22Rv1 (cell line): ENCODE results near the gene SPACA9.

ENCODE experiments used
- H3K27ac ChIP-seq: fragments of 450-650 bp; 2 replicates; pipeline ENCODE4 v1.5.1; 2017
- ZFX ChIP-seq: fragments of 450-650 bp; IDR thresholded peaks from 2 replicates; pipeline ENCODE4 v1.6.1; 2017; ENCODE audit warnings: antibody characterized with exemption, borderline replicate concordance
- TF ChIP-seq, protein P1 (sequence below): fragments of 450-650 bp; IDR thresholded peaks from 2 replicates; pipeline ENCODE4 v1.5.1; 2017; ENCODE audit warnings: mild to moderate bottlenecking

SPACA9 gene

GRCh38 chr9:132903574-132904492 is 25.1 kb downstream of the SPACA9 start:
- TF ChIP-seq ZFX: no peak

DNA sequence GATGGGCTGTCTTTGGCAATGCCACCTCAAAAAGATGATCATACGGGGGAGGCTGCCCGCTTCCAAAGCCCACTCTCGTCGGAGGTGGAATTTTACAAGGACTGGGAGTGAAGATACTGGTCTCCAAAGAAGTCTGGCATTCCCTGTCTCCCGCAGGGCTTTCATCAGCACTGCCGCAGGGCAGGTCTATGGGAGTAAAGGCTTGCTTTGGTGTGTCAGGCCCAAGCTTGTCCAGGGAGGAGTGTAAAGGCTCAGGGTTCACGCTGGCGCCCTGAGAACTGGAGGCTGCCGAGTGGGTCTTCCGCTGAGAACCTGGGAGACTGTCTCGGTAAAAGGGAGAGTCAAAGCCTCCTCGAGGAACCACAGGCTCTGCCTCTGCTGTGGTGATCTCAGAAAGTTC is 27.0 kb downstream of the SPACA9 start:
- no peak for TF ChIP-seq ZFX
- TF ChIP-seq, protein P1, sequence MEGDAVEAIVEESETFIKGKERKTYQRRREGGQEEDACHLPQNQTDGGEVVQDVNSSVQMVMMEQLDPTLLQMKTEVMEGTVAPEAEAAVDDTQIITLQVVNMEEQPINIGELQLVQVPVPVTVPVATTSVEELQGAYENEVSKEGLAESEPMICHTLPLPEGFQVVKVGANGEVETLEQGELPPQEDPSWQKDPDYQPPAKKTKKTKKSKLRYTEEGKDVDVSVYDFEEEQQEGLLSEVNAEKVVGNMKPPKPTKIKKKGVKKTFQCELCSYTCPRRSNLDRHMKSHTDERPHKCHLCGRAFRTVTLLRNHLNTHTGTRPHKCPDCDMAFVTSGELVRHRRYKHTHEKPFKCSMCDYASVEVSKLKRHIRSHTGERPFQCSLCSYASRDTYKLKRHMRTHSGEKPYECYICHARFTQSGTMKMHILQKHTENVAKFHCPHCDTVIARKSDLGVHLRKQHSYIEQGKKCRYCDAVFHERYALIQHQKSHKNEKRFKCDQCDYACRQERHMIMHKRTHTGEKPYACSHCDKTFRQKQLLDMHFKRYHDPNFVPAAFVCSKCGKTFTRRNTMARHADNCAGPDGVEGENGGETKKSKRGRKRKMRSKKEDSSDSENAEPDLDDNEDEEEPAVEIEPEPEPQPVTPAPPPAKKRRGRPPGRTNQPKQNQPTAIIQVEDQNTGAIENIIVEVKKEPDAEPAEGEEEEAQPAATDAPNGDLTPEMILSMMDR: no peak
- no peak overlapping the region for H3K27ac ChIP-seq

More at GRCh38 chr9:132903574-132904492, 25.1 kb downstream of the SPACA9 start:
- H3K27ac ChIP-seq: no peak overlapping the region

DNA sequence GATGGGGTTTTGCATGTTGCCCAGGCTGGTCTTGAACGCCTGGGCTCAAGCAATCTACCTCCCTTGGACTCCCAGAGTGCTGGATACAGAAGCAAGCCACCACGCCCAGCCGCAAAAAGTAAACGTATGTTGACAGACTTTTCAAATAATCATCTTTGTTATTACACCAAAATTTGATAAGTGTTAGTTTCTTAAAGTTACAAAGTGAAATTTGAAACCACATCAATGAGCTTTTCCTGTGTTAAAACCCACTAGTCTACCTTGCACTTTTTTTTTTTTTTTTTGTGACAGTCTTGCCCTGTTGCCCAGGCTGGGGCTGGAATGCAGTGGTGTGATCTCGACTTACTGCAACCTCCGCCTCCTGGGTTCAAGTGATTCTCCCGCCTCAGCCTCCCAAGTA is 29.9 kb downstream of the SPACA9 start:
- no peak overlapping the region for H3K27ac ChIP-seq
- TF ChIP-seq, protein P1: no peak
- no peak for TF ChIP-seq ZFX

GRCh38 chr9:132909311-132909710 is 30.6 kb downstream of the SPACA9 start:
- no peak overlapping the region for H3K27ac ChIP-seq
- TF ChIP-seq ZFX: no peak
- TF ChIP-seq, protein P1: no peak

DNA sequence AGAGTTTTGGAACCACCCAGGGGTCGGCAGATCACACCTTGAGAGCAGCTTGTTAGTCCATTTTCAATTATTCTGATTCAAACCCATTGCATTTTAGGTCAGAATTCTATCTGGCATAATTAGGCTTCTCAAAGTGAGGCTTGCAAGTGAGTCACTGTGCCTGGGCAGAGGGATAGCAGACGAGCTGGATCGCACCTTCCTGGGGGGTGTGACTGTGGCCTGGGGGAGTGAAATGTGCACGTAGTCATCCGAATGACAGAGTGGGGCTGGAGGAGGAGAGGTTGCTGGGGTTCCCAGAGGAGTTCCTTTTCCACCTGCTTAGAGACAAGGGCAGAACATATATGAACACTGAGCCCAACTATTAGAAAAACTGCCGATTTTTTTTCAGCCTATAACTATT is 31.7 kb downstream of the SPACA9 start:
- no peak overlapping the region for H3K27ac ChIP-seq
- TF ChIP-seq, protein P1: no peak
- TF ChIP-seq ZFX: no peak

DNA sequence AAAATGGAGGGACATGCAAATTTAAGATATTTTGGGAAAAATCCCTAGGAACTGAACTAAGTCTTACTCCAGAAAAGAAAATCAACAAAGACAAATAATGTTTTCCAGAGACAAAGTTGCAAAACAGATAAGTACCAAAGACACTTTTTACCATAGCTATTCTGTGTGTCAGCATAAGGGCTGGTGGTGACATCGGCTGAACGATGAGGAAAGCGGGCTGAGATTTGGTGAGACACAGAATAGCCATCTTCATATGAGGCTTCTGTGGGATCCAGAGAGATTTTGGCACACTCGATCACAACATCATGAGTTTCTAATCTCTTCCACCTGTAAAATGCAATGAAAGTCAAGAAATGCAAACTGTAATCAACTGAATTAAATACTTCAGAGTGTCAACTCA is 33.4 kb downstream of the SPACA9 start:
- no peak overlapping the region for H3K27ac ChIP-seq
- no peak for TF ChIP-seq ZFX
- TF ChIP-seq, protein P1: no peak

GRCh38 chr9:132914924-132915323 is 36.2 kb downstream of the SPACA9 start:
- TF ChIP-seq ZFX: no peak
- TF ChIP-seq, protein P1: no peak

More at GRCh38 chr9:132914924-132915323, 36.2 kb downstream of the SPACA9 start:
- H3K27ac ChIP-seq: no peak overlapping the region
